ENCODE data around the gene MRPL36.

DNA sequence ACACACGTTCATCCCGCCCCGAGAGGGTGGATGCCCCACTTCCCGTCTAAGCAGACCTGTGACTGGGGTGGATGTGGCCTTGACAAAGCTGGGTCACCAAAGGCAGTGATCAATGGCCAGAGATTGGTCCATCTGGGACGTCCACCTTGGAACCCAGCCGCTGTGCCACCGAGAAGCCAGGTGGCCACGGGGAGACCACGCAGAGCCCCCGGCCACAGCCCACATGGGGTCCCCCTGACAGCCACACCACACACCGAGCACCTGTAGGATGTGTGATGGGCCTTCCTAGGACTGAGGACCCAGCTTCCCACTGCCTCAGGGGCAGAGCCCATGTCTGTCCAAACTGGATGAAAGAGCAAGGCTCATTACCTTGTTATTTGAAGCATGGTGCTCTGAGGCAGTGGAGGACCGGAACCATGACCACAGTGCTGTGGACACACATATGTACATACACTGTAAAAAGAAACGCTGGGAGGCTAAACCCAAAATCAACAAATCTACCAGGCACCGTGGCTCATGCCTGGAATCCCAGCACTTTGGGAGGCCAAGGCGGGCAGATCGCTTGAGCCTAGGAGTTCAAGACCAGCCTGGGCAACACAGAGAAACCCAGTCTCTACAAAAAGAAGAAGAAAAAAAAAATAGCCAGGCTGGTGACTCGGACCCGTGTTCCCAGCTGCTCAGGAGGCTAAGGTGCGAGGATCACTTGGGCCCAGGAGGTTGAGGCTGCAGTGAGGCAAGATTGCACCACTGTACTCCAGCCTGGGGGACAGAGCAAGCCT, 50.1 kb downstream of the MRPL36 start:
- TF ChIP-seq, protein P1, sequence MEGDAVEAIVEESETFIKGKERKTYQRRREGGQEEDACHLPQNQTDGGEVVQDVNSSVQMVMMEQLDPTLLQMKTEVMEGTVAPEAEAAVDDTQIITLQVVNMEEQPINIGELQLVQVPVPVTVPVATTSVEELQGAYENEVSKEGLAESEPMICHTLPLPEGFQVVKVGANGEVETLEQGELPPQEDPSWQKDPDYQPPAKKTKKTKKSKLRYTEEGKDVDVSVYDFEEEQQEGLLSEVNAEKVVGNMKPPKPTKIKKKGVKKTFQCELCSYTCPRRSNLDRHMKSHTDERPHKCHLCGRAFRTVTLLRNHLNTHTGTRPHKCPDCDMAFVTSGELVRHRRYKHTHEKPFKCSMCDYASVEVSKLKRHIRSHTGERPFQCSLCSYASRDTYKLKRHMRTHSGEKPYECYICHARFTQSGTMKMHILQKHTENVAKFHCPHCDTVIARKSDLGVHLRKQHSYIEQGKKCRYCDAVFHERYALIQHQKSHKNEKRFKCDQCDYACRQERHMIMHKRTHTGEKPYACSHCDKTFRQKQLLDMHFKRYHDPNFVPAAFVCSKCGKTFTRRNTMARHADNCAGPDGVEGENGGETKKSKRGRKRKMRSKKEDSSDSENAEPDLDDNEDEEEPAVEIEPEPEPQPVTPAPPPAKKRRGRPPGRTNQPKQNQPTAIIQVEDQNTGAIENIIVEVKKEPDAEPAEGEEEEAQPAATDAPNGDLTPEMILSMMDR (IDR thresholded peaks at IDR 0.05; ENCODE audit: low read depth, low read length, missing input control): no peak
- no peak for TF ChIP-seq GABPA (IDR thresholded peaks at IDR 0.05 in 1 of 2, conservative IDR thresholded peaks at IDR 0.05 in 1 of 2)
- TF ChIP-seq, protein P2, sequence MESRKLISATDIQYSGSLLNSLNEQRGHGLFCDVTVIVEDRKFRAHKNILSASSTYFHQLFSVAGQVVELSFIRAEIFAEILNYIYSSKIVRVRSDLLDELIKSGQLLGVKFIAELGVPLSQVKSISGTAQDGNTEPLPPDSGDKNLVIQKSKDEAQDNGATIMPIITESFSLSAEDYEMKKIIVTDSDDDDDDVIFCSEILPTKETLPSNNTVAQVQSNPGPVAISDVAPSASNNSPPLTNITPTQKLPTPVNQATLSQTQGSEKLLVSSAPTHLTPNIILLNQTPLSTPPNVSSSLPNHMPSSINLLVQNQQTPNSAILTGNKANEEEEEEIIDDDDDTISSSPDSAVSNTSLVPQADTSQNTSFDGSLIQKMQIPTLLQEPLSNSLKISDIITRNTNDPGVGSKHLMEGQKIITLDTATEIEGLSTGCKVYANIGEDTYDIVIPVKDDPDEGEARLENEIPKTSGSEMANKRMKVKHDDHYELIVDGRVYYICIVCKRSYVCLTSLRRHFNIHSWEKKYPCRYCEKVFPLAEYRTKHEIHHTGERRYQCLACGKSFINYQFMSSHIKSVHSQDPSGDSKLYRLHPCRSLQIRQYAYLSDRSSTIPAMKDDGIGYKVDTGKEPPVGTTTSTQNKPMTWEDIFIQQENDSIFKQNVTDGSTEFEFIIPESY (IDR thresholded peaks at IDR 0.05): no peak
- TF ChIP-seq, protein P3, sequence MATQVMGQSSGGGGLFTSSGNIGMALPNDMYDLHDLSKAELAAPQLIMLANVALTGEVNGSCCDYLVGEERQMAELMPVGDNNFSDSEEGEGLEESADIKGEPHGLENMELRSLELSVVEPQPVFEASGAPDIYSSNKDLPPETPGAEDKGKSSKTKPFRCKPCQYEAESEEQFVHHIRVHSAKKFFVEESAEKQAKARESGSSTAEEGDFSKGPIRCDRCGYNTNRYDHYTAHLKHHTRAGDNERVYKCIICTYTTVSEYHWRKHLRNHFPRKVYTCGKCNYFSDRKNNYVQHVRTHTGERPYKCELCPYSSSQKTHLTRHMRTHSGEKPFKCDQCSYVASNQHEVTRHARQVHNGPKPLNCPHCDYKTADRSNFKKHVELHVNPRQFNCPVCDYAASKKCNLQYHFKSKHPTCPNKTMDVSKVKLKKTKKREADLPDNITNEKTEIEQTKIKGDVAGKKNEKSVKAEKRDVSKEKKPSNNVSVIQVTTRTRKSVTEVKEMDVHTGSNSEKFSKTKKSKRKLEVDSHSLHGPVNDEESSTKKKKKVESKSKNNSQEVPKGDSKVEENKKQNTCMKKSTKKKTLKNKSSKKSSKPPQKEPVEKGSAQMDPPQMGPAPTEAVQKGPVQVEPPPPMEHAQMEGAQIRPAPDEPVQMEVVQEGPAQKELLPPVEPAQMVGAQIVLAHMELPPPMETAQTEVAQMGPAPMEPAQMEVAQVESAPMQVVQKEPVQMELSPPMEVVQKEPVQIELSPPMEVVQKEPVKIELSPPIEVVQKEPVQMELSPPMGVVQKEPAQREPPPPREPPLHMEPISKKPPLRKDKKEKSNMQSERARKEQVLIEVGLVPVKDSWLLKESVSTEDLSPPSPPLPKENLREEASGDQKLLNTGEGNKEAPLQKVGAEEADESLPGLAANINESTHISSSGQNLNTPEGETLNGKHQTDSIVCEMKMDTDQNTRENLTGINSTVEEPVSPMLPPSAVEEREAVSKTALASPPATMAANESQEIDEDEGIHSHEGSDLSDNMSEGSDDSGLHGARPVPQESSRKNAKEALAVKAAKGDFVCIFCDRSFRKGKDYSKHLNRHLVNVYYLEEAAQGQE (IDR thresholded peaks at IDR 0.05): no peak
- TF ChIP-seq YY1 (IDR thresholded peaks at IDR 0.05): no peak
- TF ChIP-seq, protein P4, sequence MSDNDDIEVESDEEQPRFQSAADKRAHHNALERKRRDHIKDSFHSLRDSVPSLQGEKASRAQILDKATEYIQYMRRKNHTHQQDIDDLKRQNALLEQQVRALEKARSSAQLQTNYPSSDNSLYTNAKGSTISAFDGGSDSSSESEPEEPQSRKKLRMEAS (IDR thresholded peaks at IDR 0.05): no peak
